H1 (cell line): Measurements from ENCODE around the gene ZNF799. TPM values are rescaled to one million over a fixed set of nuclear protein-coding genes. Genes with fewer than 3 reads are reported as not detected.
A peak's percentile ranks its signal among the peaks of the same experiment; 100 is the strongest.

ENCODE experiments used
- CTCF ChIA-PET: fragments of 300-600 bp; sonication (Branson Sonifier 250); formaldehyde crosslinking; loops from one replicate; lab custom pipeline; 2021; ENCODE audit not compliant: partially characterized antibody; lab: Charles Lee
- POLR2A ChIA-PET: fragments of 300-600 bp; sonication (Branson Sonifier 250); formaldehyde crosslinking; loops from one replicate; lab custom pipeline; 2021; ENCODE audit warnings: inconsistent platforms; ENCODE audit not compliant: partially characterized antibody; lab: Charles Lee
- DNase-seq, 2 experiments: peaks; one replicate each; pipeline versions ENCODE4 v3.0.0 to v3.0.0-alpha.2; 2010 to 2022; ENCODE audit warnings: low spot score in 2 of 2, low read depth in 1 of 2, mixed read lengths in 1 of 2
- FAIRE-seq: peaks from 2 replicates; lab custom pipeline; 2011; peaks lifted over from hg19 to GRCh38; lab: Jason Lieb, UNC
- H2AFZ ChIP-seq: 2 replicates; pipeline ENCODE4 v1.8.1; 2012; ENCODE audit warnings: low read length, inconsistent platforms
- H2AK5ac ChIP-seq: 2 replicates; pipeline ENCODE4 v1.6.1; 2013; ENCODE audit warnings: low read depth, low read length
- H2BK120ac ChIP-seq: replicated peaks from 2 replicates; pipeline ENCODE3; 2013; ENCODE audit warnings: low read depth, low read length, inconsistent platforms
- H2BK12ac ChIP-seq: 2 replicates; pipeline ENCODE4 v1.6.1; 2013; ENCODE audit warnings: low read depth, low read length
- H2BK15ac ChIP-seq: 2 replicates; pipeline ENCODE4 v1.6.1; 2013; ENCODE audit warnings: low read length
- H2BK20ac ChIP-seq: 2 replicates; pipeline ENCODE4 v1.6.1; 2013; ENCODE audit warnings: low read length
- H2BK5ac ChIP-seq: 2 replicates; pipeline ENCODE4 v1.6.1; 2013; ENCODE audit warnings: low read depth, low read length
- H3K14ac ChIP-seq: 2 replicates; pipeline ENCODE4 v1.6.1; 2013; ENCODE audit warnings: inconsistent platforms; ENCODE audit not compliant: insufficient read length
- H3K18ac ChIP-seq: 2 replicates; pipeline ENCODE4 v1.6.1; 2013; ENCODE audit warnings: low read length; ENCODE audit errors: extremely low read depth
- H3K23ac ChIP-seq: 2 replicates; pipeline ENCODE4 v1.6.1; 2013; ENCODE audit warnings: inconsistent platforms; ENCODE audit not compliant: insufficient read length
- H3K23me2 ChIP-seq: 2 replicates; pipeline ENCODE4 v1.6.1; 2013; ENCODE audit warnings: low read depth, low read length
- H3K27ac ChIP-seq: 2 replicates; pipeline ENCODE4 v1.6.1; 2011; ENCODE audit warnings: low read depth, low read length, inconsistent platforms
- H3K27me3 ChIP-seq, 4 experiments: replicated peaks in 1 of 4; 1 replicate in 1 of 4; 2 replicates in 3 of 4; pipeline versions ENCODE4 v1.6.1 to v1.8.1; 2011 to 2013; ENCODE audit warnings: low read length in 3 of 4, mild to moderate bottlenecking in 3 of 4, inconsistent platforms in 2 of 4, mixed read lengths in 2 of 4, moderate library complexity in 1 of 4; ENCODE audit not compliant: control insufficient read depth in 3 of 4, insufficient read depth in 3 of 4; ENCODE audit errors: extremely low read depth in 1 of 4
- H3K36me3 ChIP-seq, 4 experiments: 2 replicates each; pipeline versions ENCODE4 v1.6.1 to v1.8.1; 2011 to 2013; ENCODE audit warnings: mild to moderate bottlenecking in 4 of 4, low read length in 3 of 4, moderate library complexity in 2 of 4, control low read depth in 1 of 4, inconsistent platforms in 1 of 4; ENCODE audit not compliant: insufficient read depth in 4 of 4, control insufficient read depth in 2 of 4
- H3K4ac ChIP-seq: replicated peaks from 2 replicates; pipeline ENCODE3; 2013; ENCODE audit warnings: low read length, low read depth, mixed read lengths, inconsistent platforms; ENCODE audit not compliant: insufficient read length
- H3K4me1 ChIP-seq, 4 experiments: replicated peaks in 1 of 4; 1 replicate in 1 of 4; 2 replicates in 3 of 4; pipeline versions ENCODE4 v1.6.1 to v1.8.1; 2011 to 2013; ENCODE audit warnings: low read length in 3 of 4, inconsistent platforms in 2 of 4, mixed read lengths in 1 of 4; ENCODE audit not compliant: insufficient read depth in 4 of 4, control insufficient read depth in 3 of 4
- H3K4me2 ChIP-seq, 2 experiments: 2 replicates each; pipeline versions ENCODE4 v1.6.1 to v1.8.1; 2011 to 2013; ENCODE audit warnings: low read depth in 2 of 2, low read length in 2 of 2, control low read depth in 1 of 2, inconsistent platforms in 1 of 2, mild to moderate bottlenecking in 1 of 2; ENCODE audit not compliant: insufficient read depth in 1 of 2
- H3K4me3 ChIP-seq, 4 experiments: fragments of 200-600, 300-600 bp in 1 of 4; sonication (generic), shearing (Covaris generic), sonication (Bioruptor Twin) in 1 of 4; 2 replicates each; pipeline versions ENCODE4 v1.5.1 to v1.8.1; 2011 to 2016; ENCODE audit warnings: low read length in 4 of 4, low read depth in 3 of 4, control low read depth in 2 of 4, inconsistent platforms in 2 of 4, mild to moderate bottlenecking in 2 of 4, mixed read lengths in 1 of 4, moderate library complexity in 1 of 4; ENCODE audit not compliant: insufficient read depth in 2 of 4; ENCODE audit errors: extremely low read depth in 1 of 4
- H3K56ac ChIP-seq: replicated peaks from 2 replicates; pipeline ENCODE3; 2013; ENCODE audit warnings: low read depth, mild to moderate bottlenecking, mixed read lengths, low read length, inconsistent platforms; ENCODE audit not compliant: insufficient read length
- H3K79me1 ChIP-seq: 2 replicates; pipeline ENCODE4 v1.6.1; 2013; ENCODE audit warnings: low read depth, low read length, control low read depth
- H3K79me2 ChIP-seq, 2 experiments: 2 replicates each; pipeline versions ENCODE4 v1.6.1 to v1.8.1; 2012 to 2013; ENCODE audit warnings: low read length in 2 of 2, mild to moderate bottlenecking in 2 of 2, inconsistent platforms in 1 of 2; ENCODE audit not compliant: insufficient read depth in 2 of 2, control insufficient read depth in 1 of 2
- H3K9ac ChIP-seq, 4 experiments: replicated peaks in 1 of 4; 1 replicate in 1 of 4; 2 replicates in 3 of 4; pipeline versions ENCODE4 v1.6.1 to v1.8.1; 2011 to 2013; ENCODE audit warnings: low read depth in 3 of 4, low read length in 3 of 4, control low read depth in 2 of 4, mild to moderate bottlenecking in 2 of 4, moderate library complexity in 2 of 4, inconsistent platforms in 1 of 4; ENCODE audit errors: extremely low read depth in 1 of 4
- H3K9me3 ChIP-seq, 2 experiments: 2 replicates each; pipeline versions ENCODE4 v1.6.1 to v1.8.1; 2012 to 2013; ENCODE audit warnings: mild to moderate bottlenecking in 2 of 2, moderate library complexity in 2 of 2, control low read depth in 1 of 2, inconsistent platforms in 1 of 2, low read depth in 1 of 2, low read length in 1 of 2, mixed read lengths in 1 of 2; ENCODE audit not compliant: insufficient read depth in 2 of 2
- H4K20me1 ChIP-seq, 2 experiments: replicated peaks in 1 of 2; 2 replicates each; pipeline versions ENCODE3 to v1.8.1; 2011 to 2013; ENCODE audit warnings: inconsistent platforms in 2 of 2, low read length in 2 of 2, mild to moderate bottlenecking in 1 of 2; ENCODE audit not compliant: insufficient read depth in 2 of 2, control insufficient read depth in 1 of 2
- H4K5ac ChIP-seq: 2 replicates; pipeline ENCODE4 v1.6.1; 2013; ENCODE audit warnings: low read length, low read depth, mixed read lengths, inconsistent platforms; ENCODE audit not compliant: insufficient read length
- H4K8ac ChIP-seq: 2 replicates; pipeline ENCODE4 v1.8.0; 2013; ENCODE audit warnings: mild to moderate bottlenecking, moderate library complexity, low read length, inconsistent platforms; ENCODE audit not compliant: insufficient read depth; ENCODE audit errors: extremely low read depth
- H4K91ac ChIP-seq: replicated peaks from 2 replicates; pipeline ENCODE3; 2013; ENCODE audit warnings: low read length, mixed read lengths, inconsistent platforms; ENCODE audit not compliant: insufficient read length
- BRCA1 ChIP-seq: IDR thresholded peaks from 2 replicates; pipeline ENCODE4 v1.6.1; 2012; ENCODE audit warnings: low read depth, low read length, improper control_type of control experiment
- JUND ChIP-seq: IDR thresholded peaks from 2 replicates; pipeline ENCODE4 v1.6.1; 2011; ENCODE audit warnings: mild to moderate bottlenecking, improper control_type of control experiment, low read length
- SIX5 ChIP-seq: IDR thresholded peaks from 2 replicates; pipeline ENCODE4 v1.6.1; 2011; ENCODE audit warnings: mild to moderate bottlenecking, low read depth, low read length
- ZNF274 ChIP-seq: IDR thresholded peaks from 2 replicates; pipeline ENCODE4 v1.7.0; 2012; ENCODE audit warnings: low read length, borderline replicate concordance; ENCODE audit errors: extremely low read depth
- WGBS, 2 experiments: shearing (Covaris generic) in 1 of 2; methylation state at CpG; one replicate each; pipeline versions ENCODE4 v1.1.6 to v1.1.7; 2013 to 2015; ENCODE audit warnings: low lambda C conversion rate in 2 of 2, mixed read lengths in 2 of 2, inconsistent platforms in 1 of 2, low coverage in 1 of 2, missing lambda C conversion rate in 1 of 2; ENCODE audit not compliant: insufficient replicate concordance in 2 of 2, insufficient coverage in 1 of 2, insufficient read length in 1 of 2; ENCODE audit errors: extremely low coverage in 1 of 2, missing lambda C conversion rate in 1 of 2; 5-methylcytosine and 5-hydroxymethylcytosine counted together
- polyA plus RNA-seq, 7 experiments: library from polyadenylated mRNA; depleted of rRNA in 3 of 7; stranded (reverse) in 5 of 7; unstranded in 2 of 7; fragments of >200 nt in 5 of 7; fragments of 200-250 nt in 2 of 7; gene quantifications; 1 replicate in 5 of 7; 2 replicates in 1 of 7; 4 replicates in 1 of 7; pipeline versions ENCODE4 v1.2.1 to v1.2.3, GENCODE V29; 2011 to 2013; ENCODE audit warnings: missing spikeins in 2 of 7, mixed read lengths in 2 of 7
- total RNA-seq: library from RNA; stranded (reverse); fragmentation: NEBNext Ultra II Directional; extraction: Animal tissue kit (Norgen Biotek cat#: 25700); gene quantifications from 2 replicates; pipeline ENCODE4 v1.2.1, GENCODE V29; 2021

ZNF799 gene
- total and polyA plus RNA-seq, 2 of the 8 experiments (the other 6 are each of a cell fraction or from before 2014, with no cell fraction given): 1.00 to 4.2 TPM

DNA sequence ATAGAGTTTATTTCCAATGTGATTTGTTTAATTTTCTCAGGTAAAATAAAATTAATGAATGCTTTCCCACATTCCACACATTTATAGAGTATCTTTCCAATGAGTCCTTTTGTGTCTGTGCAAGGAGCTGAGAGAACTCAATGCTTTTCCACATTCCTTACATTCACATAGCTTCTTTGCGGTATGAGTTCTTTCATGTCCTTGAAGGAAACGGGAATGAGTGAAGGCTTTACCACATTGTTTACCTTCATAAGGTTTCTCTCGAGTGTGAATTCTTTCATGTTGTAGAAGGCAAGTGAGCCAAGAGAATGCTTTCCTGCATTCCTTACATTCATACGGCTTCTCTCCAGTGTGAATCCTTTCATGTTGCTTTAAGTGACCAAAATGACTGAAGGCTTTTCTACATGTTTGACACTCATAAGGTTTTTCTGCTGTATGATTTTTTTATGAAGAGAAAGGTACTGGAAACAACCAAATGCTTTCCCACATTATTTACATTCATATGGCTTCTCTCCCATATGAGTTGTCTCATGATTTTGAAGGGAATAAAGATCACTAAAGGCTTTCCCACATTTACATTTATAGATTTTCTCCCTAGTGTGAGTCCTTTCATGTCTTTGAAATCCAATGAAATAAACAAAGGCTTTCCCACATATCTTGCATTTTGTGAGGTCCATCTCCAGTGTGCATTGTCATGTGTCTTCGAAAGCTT, 21.2 kb downstream of the ZNF799 start:
- FAIRE-seq: no peak
- no peak overlapping the region for H4K8ac ChIP-seq
- H3K4ac ChIP-seq: no peak overlapping the region
- H3K27ac ChIP-seq: no peak overlapping the region
- peaks cover 32 to 45% of the 10 kb centered on the region in 2 experiments for H3K9me3 ChIP-seq
- no peak overlapping the region for H2AK5ac ChIP-seq
- no peaks in the 10 kb centered on the region for H3K79me1 ChIP-seq
- no peak overlapping the region for H4K5ac ChIP-seq
- H2BK120ac ChIP-seq: no peak overlapping the region
- H2BK20ac ChIP-seq: no peak overlapping the region
- no peak overlapping the region for H3K18ac ChIP-seq
- WGBS, 2 experiments: 91% methylated on average over 5 of the region's 5 CpGs; no CpG with 5 or more reads in 1 of the 2 experiments
- H3K79me2 ChIP-seq: no peaks in the 10 kb centered on the region
- no peaks in the 10 kb centered on the region for H3K4me1 ChIP-seq
- H3K56ac ChIP-seq: no peak overlapping the region
- no peaks in the 10 kb centered on the region for H3K23me2 ChIP-seq
- CTCF ChIA-PET: interaction anchor here (0.7 kb wide), 1 partner anchor 1663 kb away, joined by 3 read pairs; no protein-coding TSS in a partner anchor
- no peak overlapping the region for H2BK12ac ChIP-seq
- H4K20me1 ChIP-seq: no peaks in the 10 kb centered on the region
- H2BK5ac ChIP-seq: no peak overlapping the region
- no peaks in the 10 kb centered on the region for H3K27me3 ChIP-seq
- H3K4me3 ChIP-seq: no peak overlapping the region
- H4K91ac ChIP-seq: no peak overlapping the region
- no peak for DNase-seq
- no peak overlapping the region for H3K4me2 ChIP-seq
- H3K23ac ChIP-seq: no peak overlapping the region
- H3K14ac ChIP-seq: no peak overlapping the region
- POLR2A ChIA-PET: no interaction called here
- no peak overlapping the region for H2AFZ ChIP-seq
- peaks cover 0 to 2% (median 0%) of the 10 kb centered on the region in 4 experiments; a peak in 1 of 8 replicates for H3K36me3 ChIP-seq
- H2BK15ac ChIP-seq: no peak overlapping the region
- H3K9ac ChIP-seq: no peak overlapping the region
- peak; percentile 63 for TF ChIP-seq ZNF274
- TF ChIP-seq SIX5: no peak
- TF ChIP-seq BRCA1: no peak
- TF ChIP-seq JUND: no peak
